ENCODE results near the gene P2RY6. TPM values are rescaled to one million over a fixed set of nuclear protein-coding genes. Genes with fewer than 3 reads are reported as not detected.

The P2RY6 gene
- total and polyA plus RNA-seq, 2 of the 4 experiments (the other 2 are of a cell fraction): 0.44 TPM; not detected in 1

DNA sequence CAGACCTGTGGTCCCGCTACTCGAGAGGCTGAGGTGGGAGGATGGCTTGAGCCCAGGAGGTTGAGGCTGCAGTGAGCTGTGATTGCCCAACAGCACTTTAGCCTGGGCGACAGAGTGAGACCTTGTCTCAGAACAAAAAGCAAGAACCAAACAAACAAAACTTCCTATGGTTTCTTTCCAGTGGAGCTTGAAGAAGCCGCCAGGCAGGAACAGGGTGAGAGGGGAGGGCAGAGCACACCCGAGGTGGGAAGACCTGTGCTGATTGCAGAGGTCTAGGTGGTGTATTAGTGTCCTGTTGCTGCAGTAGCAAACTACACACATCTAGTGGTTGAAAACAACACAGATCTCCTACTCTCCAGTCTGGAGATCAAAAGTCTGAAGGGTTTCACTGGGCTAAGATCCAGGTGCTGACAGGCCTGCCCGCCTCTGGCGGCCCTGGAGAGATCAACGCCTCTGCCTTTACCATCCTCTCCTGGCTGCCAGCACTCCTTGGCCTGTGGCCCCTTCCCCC, 46.4 kb downstream of the P2RY6 start:
- H4K5ac ChIP-seq (ENCODE audit: low read depth, low read length): no peak overlapping the region
- no peak overlapping the region for H2BK120ac ChIP-seq (ENCODE audit: low read depth, low read length)
- H3K4me3 ChIP-seq (ENCODE audit: insufficient read depth, low read depth, low read length): no peak overlapping the region
- H3K4me1 ChIP-seq (ENCODE audit: control insufficient read depth, insufficient read depth, low read length): peaks cover 74% of the 10 kb centered on the region
- POLR2A ChIA-PET (ENCODE audit: unreplicated experiment): interaction anchor here (1.1 kb wide), 1 partner anchor 10 kb away, joined by 4 read pairs; no protein-coding TSS in a partner anchor
- TF ChIP-seq SMC3 (IDR thresholded peaks at IDR 0.05; ENCODE audit: low read depth, low read length): no peak
- no peak for TF ChIP-seq RAD21 (IDR thresholded peaks at IDR 0.05; ENCODE audit: low read length)
- TF ChIP-seq, protein P1, sequence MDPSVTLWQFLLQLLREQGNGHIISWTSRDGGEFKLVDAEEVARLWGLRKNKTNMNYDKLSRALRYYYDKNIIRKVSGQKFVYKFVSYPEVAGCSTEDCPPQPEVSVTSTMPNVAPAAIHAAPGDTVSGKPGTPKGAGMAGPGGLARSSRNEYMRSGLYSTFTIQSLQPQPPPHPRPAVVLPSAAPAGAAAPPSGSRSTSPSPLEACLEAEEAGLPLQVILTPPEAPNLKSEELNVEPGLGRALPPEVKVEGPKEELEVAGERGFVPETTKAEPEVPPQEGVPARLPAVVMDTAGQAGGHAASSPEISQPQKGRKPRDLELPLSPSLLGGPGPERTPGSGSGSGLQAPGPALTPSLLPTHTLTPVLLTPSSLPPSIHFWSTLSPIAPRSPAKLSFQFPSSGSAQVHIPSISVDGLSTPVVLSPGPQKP (IDR thresholded peaks at IDR 0.05; ENCODE audit: borderline replicate concordance, low read depth, low read length): no peak
- no peak for TF ChIP-seq FOS (IDR thresholded peaks at IDR 0.05; ENCODE audit: low read depth, low read length)
- no peak for TF ChIP-seq RFX5 (IDR thresholded peaks at IDR 0.05; ENCODE audit: low read depth, low read length)
- 0 out of 2 replicates have a peak, but pooled peaks have one; percentile 9 for TF ChIP-seq CEBPB (IDR thresholded peaks at IDR 0.05; ENCODE audit: low read depth, low read length)
- H3K56ac ChIP-seq (ENCODE audit: extremely low read depth, insufficient read depth, low read length): no peak overlapping the region
- peak overlapping the region; percentile 5; the same call in 1 of the 2 replicates for H3K14ac ChIP-seq (replicated peaks; ENCODE audit: low read depth, low read length)
- no peaks in the 10 kb centered on the region for H3K27me3 ChIP-seq (ENCODE audit: control insufficient read depth, insufficient read depth, low read length)
- H2AFZ ChIP-seq (replicated peaks; ENCODE audit: low read length, poor library complexity): no peak overlapping the region
- in situ Hi-C loops (cut with MboI; ENCODE audit: low sequenced_read_pairs) (no loop called here), intact Hi-C loops (cut with micrococcal nuclease) (no loop called here), dilution Hi-C loops (cut with HindIII; ENCODE audit: low sequenced_read_pairs, unreplicated experiment) (no loop called here)
- no peak overlapping the region for H3K9ac ChIP-seq (ENCODE audit: low read depth, low read length)
- H3K23ac ChIP-seq (ENCODE audit: low read depth, low read length): peak overlapping the region; percentile 53; the same call in 1 of the 2 replicates
- H3K79me1 ChIP-seq (ENCODE audit: low read depth in 1 of 2, low read length in 2 of 2): peaks cover 12 to 89% of the 10 kb centered on the region in 2 experiments; a peak in 3 of 4 replicates
- no peak overlapping the region; a peak in 1 of 4 replicates for H4K8ac ChIP-seq (ENCODE audit: low read depth in 2 of 2, low read length in 2 of 2)
- WGBS, 2 experiments (ENCODE audit: extremely low coverage in 2 of 2, insufficient read length in 1 of 2): 94% methylated on average over 3 of the region's 8 CpGs; no CpG with 5 or more reads in 1 of the 2 experiments
- H2AK9ac ChIP-seq (replicated peaks; ENCODE audit: low read depth, low read length, poor library complexity): no peak overlapping the region
- H4K20me1 ChIP-seq (ENCODE audit: insufficient read depth, low read length): peaks cover 79% of the 10 kb centered on the region
- CTCF ChIA-PET: interaction anchor here (0.6 to 1.3 kb wide), 2 partner anchors 17 to 130 kb away, joined by 3 read pairs; no protein-coding TSS in a partner anchor
- ATAC-seq (ENCODE audit: low read depth): no peak
- H2AK5ac ChIP-seq (ENCODE audit: low read depth, low read length): no peak overlapping the region
- no peak for DNase-seq
- H4K91ac ChIP-seq (ENCODE audit: insufficient read depth, low read depth, low read length): no peak overlapping the region
- H2BK5ac ChIP-seq (ENCODE audit: low read depth, low read length, poor library complexity, severe bottlenecking): no peak overlapping the region
- no peak overlapping the region for H2BK15ac ChIP-seq (ENCODE audit: low read depth, low read length)
- peaks cover 13% of the 10 kb centered on the region; the same call in 1 of the 2 replicates for H3K36me3 ChIP-seq (ENCODE audit: control insufficient read depth, insufficient read depth, low read length)
- no TSS peak for BruUV-seq (replicated peaks)
- H2BK20ac ChIP-seq (ENCODE audit: low read depth, low read length): no peak overlapping the region
- peak overlapping the region; percentile 24; the same call in 1 of the 2 replicates for H3K27ac ChIP-seq (ENCODE audit: insufficient read depth, low read length)
- no peak overlapping the region for H3K4me2 ChIP-seq (ENCODE audit: low read depth, low read length)
- H3K4ac ChIP-seq (ENCODE audit: low read depth, low read length): no peak overlapping the region
- peaks cover 46% of the 10 kb centered on the region for H3K9me1 ChIP-seq (ENCODE audit: insufficient read depth, low read length)
- no peak overlapping the region for H3K18ac ChIP-seq (ENCODE audit: low read depth, low read length)
- H3K9me3 ChIP-seq (ENCODE audit: control insufficient read depth, insufficient read depth, low read length): no peaks in the 10 kb centered on the region

Data from IMR-90 (cell line).